GM12878 (cell line): ENCODE data around the gene KCNJ12. TPM values are rescaled to one million over a fixed set of nuclear protein-coding genes. Genes with fewer than 3 reads are reported as not detected.

ENCODE experiments used
- ATAC-seq: fragments of 200-7000 bp; cut with Tn5 transposase; 3 replicates; pipeline ENCODE4 v1.9.1; 2020; ENCODE audit warnings: mild to moderate bottlenecking, moderate library complexity
- BruUV-seq: library from RNA; stranded (reverse); fragments of 400-500 nt; replicated peaks from 2 replicates; lab custom pipeline; 2021; lab: Mats Ljungman, UMichigan
- CTCF ChIA-PET: fragments of 300-600 bp; sonication (Branson Sonifier 250); formaldehyde crosslinking; extraction: SDS; loops from one replicate; lab custom pipeline; 2021; ENCODE audit warnings: inconsistent platforms; lab: Yijun Ruan, JAX
- POLR2A ChIA-PET: fragments of 350-600 bp; formaldehyde crosslinking; extraction: SDS; loops from one replicate; lab custom pipeline; 2021; ENCODE audit warnings: inconsistent platforms; lab: Charles Lee
- RAD21 ChIA-PET: fragments of 300-600 bp; sonication (Branson Sonifier 250); formaldehyde crosslinking; loops from one replicate; lab custom pipeline; 2023; ENCODE audit warnings: antibody characterized with exemption; ENCODE audit not compliant: unreplicated experiment; lab: Charles Lee
- SMC1A ChIA-PET: fragments of 300-600 bp; sonication (Branson Sonifier 250); formaldehyde crosslinking; loops from one replicate; lab custom pipeline; 2023; ENCODE audit not compliant: unreplicated experiment, uncharacterized antibody; lab: Charles Lee
- DNase-seq: peaks from one replicate; pipeline ENCODE4 v3.0.0-alpha.2; 2011; ENCODE audit warnings: low read depth, low spot score
- FAIRE-seq: peaks from 3 replicates; lab custom pipeline; 2011; peaks lifted over from hg19 to GRCh38; lab: Jason Lieb, UNC
- H2AFZ ChIP-seq: 2 replicates; pipeline ENCODE4 v1.6.0; 2011; ENCODE audit warnings: low read depth, low read length, control low read depth; ENCODE audit not compliant: control insufficient read depth
- H3K27ac ChIP-seq: 2 replicates; pipeline ENCODE4 v1.5.1; 2011; ENCODE audit warnings: control low read depth; ENCODE audit not compliant: control insufficient read depth, insufficient read depth
- H3K27me3 ChIP-seq, 2 experiments: replicated peaks in 1 of 2; 2 replicates each; pipeline versions ENCODE4 v1.6.0 to v1.6.1; 2011; ENCODE audit warnings: low read length in 1 of 2; ENCODE audit not compliant: control insufficient read depth in 2 of 2, insufficient read depth in 2 of 2
- H3K36me3 ChIP-seq, 2 experiments: 2 replicates each; pipeline ENCODE4 v1.5.1; 2011; ENCODE audit warnings: low read length in 1 of 2; ENCODE audit not compliant: control insufficient read depth in 2 of 2, insufficient read depth in 2 of 2
- H3K4me1 ChIP-seq: 2 replicates; pipeline ENCODE4 v1.6.1; 2011; ENCODE audit warnings: mild to moderate bottlenecking, low read length, moderate library complexity, mixed read lengths; ENCODE audit not compliant: control insufficient read depth, insufficient read depth
- H3K4me2 ChIP-seq: 2 replicates; pipeline ENCODE4 v1.6.0; 2011; ENCODE audit warnings: control low read depth; ENCODE audit not compliant: control insufficient read depth, insufficient read depth
- H3K4me3 ChIP-seq: fragments of 200-600 bp; sonication (generic); 2 replicates; pipeline ENCODE4 v1.5.1; 2016
- H3K79me2 ChIP-seq: 2 replicates; pipeline ENCODE4 v1.6.0; 2011; ENCODE audit warnings: low read length; ENCODE audit not compliant: control insufficient read depth, insufficient read depth
- H3K9ac ChIP-seq: 2 replicates; pipeline ENCODE4 v1.8.0; 2011; ENCODE audit warnings: low read length, control low read depth, mixed read lengths; ENCODE audit not compliant: control insufficient read depth, insufficient read depth
- H3K9me3 ChIP-seq: replicated peaks from 3 replicates; pipeline ENCODE4 v1.5.1; 2011; ENCODE audit warnings: mild to moderate bottlenecking, low read length; ENCODE audit not compliant: control insufficient read depth, insufficient read depth
- H4K20me1 ChIP-seq: 2 replicates; pipeline ENCODE4 v1.6.0; 2011; ENCODE audit not compliant: control insufficient read depth, insufficient read depth
- ATF3 ChIP-seq: IDR thresholded peaks from 2 replicates; pipeline ENCODE4 v1.6.1; 2011; ENCODE audit warnings: low read depth, mild to moderate bottlenecking, low read length, moderate library complexity, borderline replicate concordance; ENCODE audit errors: extremely low read depth
- BRCA1 ChIP-seq: IDR thresholded peaks from 2 replicates; pipeline ENCODE4 v1.6.1; 2011; ENCODE audit warnings: low read depth, low read length, improper control_type of control experiment
- CHD1 ChIP-seq: IDR thresholded peaks from 2 replicates; pipeline ENCODE4 v1.6.1; 2012; ENCODE audit warnings: low read depth, low read length, improper control_type of control experiment
- CREB1 ChIP-seq: IDR thresholded peaks from 2 replicates; pipeline ENCODE4 v1.6.1; 2012; ENCODE audit warnings: low read depth, mild to moderate bottlenecking, inconsistent platforms
- ESRRA ChIP-seq: IDR thresholded peaks from 2 replicates; pipeline ENCODE4 v1.6.1; 2012; ENCODE audit warnings: mild to moderate bottlenecking, low read length, improper control_type of control experiment
- JUNB ChIP-seq: IDR thresholded peaks from 2 replicates; pipeline ENCODE4 v1.6.1; 2016; ENCODE audit warnings: antibody characterized with exemption, mild to moderate bottlenecking
- POU2F2 ChIP-seq: IDR thresholded peaks from 3 replicates; pipeline ENCODE4 v1.6.1; 2011; ENCODE audit warnings: low read depth, mild to moderate bottlenecking, low read length, borderline replicate concordance
- SMAD1 ChIP-seq: fragments of 450-650 bp; IDR thresholded peaks from 2 replicates; pipeline ENCODE4 v1.6.1; 2018; ENCODE audit warnings: mild to moderate bottlenecking, low read depth; ENCODE audit not compliant: partially characterized antibody
- SP1 ChIP-seq: IDR thresholded peaks from one replicate; pipeline ENCODE4 v1.6.1; 2011; ENCODE audit warnings: low read depth, low read length
- STAT3 ChIP-seq: IDR thresholded peaks from 2 replicates; pipeline ENCODE4 v1.6.1; 2011; ENCODE audit warnings: low read depth, low read length, improper control_type of control experiment
- WRNIP1 ChIP-seq: IDR thresholded peaks from 2 replicates; pipeline ENCODE4 v1.6.1; 2011; ENCODE audit warnings: low read depth, low read length, improper control_type of control experiment, borderline replicate concordance
- ZBTB4 ChIP-seq: fragments of 450-650 bp; formaldehyde crosslinking; IDR thresholded peaks from 2 replicates; pipeline ENCODE4 v1.4.0; 2022; ENCODE audit warnings: mild to moderate bottlenecking, moderate library complexity
- ZNF274 ChIP-seq: IDR thresholded peaks from one replicate; pipeline ENCODE4 v1.8.0; 2011; ENCODE audit not compliant: insufficient read length, insufficient read depth
- WGBS: methylation state at CpG from one replicate; pipeline ENCODE4 v1.1.6; 2016; ENCODE audit warnings: low lambda C conversion rate; ENCODE audit not compliant: insufficient replicate concordance, insufficient coverage; ENCODE audit errors: missing lambda C conversion rate; 5-methylcytosine and 5-hydroxymethylcytosine counted together
- in situ Hi-C: fragments of 300-500 bp; cut with MboI; formaldehyde crosslinking; loops from 9 replicates; pipeline ENCODE4 v1.14.3; 2018; ENCODE audit warnings: mixed read lengths
- intact Hi-C: fragments of 100-400 bp; cut with micrococcal nuclease; formaldehyde crosslinking; loops from one replicate; pipeline ENCODE4 v1.14.2; 2022; ENCODE audit not compliant: unreplicated experiment
- polyA plus RNA-seq, 11 experiments: library from polyadenylated mRNA; depleted of rRNA in 4 of 11; unstranded in 6 of 11; stranded (reverse) in 5 of 11; fragments of >200 nt; fragmentation: Nextera tagmentation in 4 of 11; fragmentation: Illumina TruSeq in 1 of 11; extraction: Ambion mirVana in 4 of 11; extraction: Trizol in 1 of 11; gene quantifications; 1 replicate in 1 of 11; 2 replicates in 10 of 11; pipeline versions ENCODE4 v1.2.1 to v1.2.3, GENCODE V29; 2011 to 2016; ENCODE audit warnings: inconsistent platforms in 2 of 11, missing spikeins in 2 of 11, low read depth in 1 of 11
- total RNA-seq, 4 experiments: library from RNA; depleted of rRNA in 3 of 4; stranded (reverse); fragments of >200 nt in 3 of 4; fragmentation: Illumina TruSeq in 1 of 4; extraction: Trizol in 1 of 4; gene quantifications; 2 replicates each; pipeline versions ENCODE4 v1.2.1 to v1.2.3, GENCODE V29; 2013 to 2021
- TF ChIP-seq, protein P1 (sequence below): fragments of 450-650 bp; conservative IDR thresholded peaks from 2 replicates; pipeline ENCODE4 v1.6.1; 2017; ENCODE audit warnings: mild to moderate bottlenecking, moderate library complexity
- TF ChIP-seq, protein P2 (sequence below): fragments of 450-650 bp; IDR thresholded peaks from 2 replicates; pipeline ENCODE4 v1.6.1; 2014; ENCODE audit warnings: mild to moderate bottlenecking
- TF ChIP-seq, protein P3 (sequence below): fragments of 450-650 bp; IDR thresholded peaks from 2 replicates; pipeline ENCODE4 v1.6.1; 2017; ENCODE audit warnings: antibody characterized with exemption, mild to moderate bottlenecking, moderate library complexity

KCNJ12 gene
- total and polyA plus RNA-seq, 10 of the 15 experiments (the other 5 are each of a cell fraction or from before 2014, with no cell fraction given): 0.04 to 0.21 (median 0.09) TPM; not detected in 3

DNA sequence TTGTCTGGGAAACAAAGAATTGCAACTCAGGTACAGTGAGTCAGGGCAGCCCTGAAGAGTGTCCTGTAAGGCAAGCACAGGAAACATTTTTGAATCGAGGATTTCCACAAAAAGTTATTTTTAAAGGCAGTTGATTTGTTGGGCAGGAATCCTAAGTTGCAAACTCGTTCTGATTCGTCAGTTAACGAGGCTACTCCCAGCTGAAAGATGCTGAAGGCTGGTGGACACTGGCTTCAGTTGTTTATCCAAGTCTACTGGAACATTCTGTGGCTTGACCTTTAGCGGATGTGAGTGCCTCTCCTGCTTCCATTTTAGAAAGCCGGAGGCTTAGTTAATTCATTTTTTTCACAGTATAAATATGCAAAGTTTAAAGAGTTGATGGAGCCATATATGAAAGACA, 84.2 kb downstream of the KCNJ12 start:
- in situ Hi-C loops: no loop called here
- ATAC-seq (no peak), DNase-seq (no peak), FAIRE-seq (no peak)
- Histone ChIP-seq H3K4me1 (no peaks in the 10 kb centered on the region), H3K27me3 (peaks cover 0 to 2% of the 10 kb centered on the region in 2 experiments; a peak in 2 of 4 replicates), H3K9ac (no peak overlapping the region), H3K79me2 (no peaks in the 10 kb centered on the region), H3K27ac (no peak overlapping the region), H3K36me3 (no peaks in the 10 kb centered on the region), H3K4me2 (no peak overlapping the region), H2AFZ (no peak overlapping the region), H3K4me3 (no peak overlapping the region), H3K9me3 (no peaks in the 10 kb centered on the region), H4K20me1 (no peaks in the 10 kb centered on the region)
- CTCF ChIA-PET: interaction anchor here (2.8 kb wide), 1 partner anchor 52 kb away, joined by 12 read pairs; no protein-coding TSS in a partner anchor
- RAD21 ChIA-PET: no interaction called here
- POLR2A ChIA-PET: no interaction called here
- 17% methylated on average over 6 of the region's 6 CpGs for WGBS
- no TSS peak for BruUV-seq
- SMC1A ChIA-PET: no interaction called here
- intact Hi-C loops: no loop called here
- TF ChIP-seq WRNIP1 (no peak), JUNB (no peak), POU2F2 (no peak), ESRRA (no peak), BRCA1 (no peak), SP1 (no peak), ZBTB4 (no peak), SMAD1 (no peak), CREB1 (no peak), STAT3 (no peak), ZNF274 (no peak), CHD1 (no peak), ATF3 (no peak)
- TF ChIP-seq, protein P1, sequence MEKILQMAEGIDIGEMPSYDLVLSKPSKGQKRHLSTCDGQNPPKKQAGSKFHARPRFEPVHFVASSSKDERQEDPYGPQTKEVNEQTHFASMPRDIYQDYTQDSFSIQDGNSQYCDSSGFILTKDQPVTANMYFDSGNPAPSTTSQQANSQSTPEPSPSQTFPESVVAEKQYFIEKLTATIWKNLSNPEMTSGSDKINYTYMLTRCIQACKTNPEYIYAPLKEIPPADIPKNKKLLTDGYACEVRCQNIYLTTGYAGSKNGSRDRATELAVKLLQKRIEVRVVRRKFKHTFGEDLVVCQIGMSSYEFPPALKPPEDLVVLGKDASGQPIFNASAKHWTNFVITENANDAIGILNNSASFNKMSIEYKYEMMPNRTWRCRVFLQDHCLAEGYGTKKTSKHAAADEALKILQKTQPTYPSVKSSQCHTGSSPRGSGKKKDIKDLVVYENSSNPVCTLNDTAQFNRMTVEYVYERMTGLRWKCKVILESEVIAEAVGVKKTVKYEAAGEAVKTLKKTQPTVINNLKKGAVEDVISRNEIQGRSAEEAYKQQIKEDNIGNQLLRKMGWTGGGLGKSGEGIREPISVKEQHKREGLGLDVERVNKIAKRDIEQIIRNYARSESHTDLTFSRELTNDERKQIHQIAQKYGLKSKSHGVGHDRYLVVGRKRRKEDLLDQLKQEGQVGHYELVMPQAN: no peak
- TF ChIP-seq, protein P2, sequence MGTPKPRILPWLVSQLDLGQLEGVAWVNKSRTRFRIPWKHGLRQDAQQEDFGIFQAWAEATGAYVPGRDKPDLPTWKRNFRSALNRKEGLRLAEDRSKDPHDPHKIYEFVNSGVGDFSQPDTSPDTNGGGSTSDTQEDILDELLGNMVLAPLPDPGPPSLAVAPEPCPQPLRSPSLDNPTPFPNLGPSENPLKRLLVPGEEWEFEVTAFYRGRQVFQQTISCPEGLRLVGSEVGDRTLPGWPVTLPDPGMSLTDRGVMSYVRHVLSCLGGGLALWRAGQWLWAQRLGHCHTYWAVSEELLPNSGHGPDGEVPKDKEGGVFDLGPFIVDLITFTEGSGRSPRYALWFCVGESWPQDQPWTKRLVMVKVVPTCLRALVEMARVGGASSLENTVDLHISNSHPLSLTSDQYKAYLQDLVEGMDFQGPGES: no peak
- TF ChIP-seq, protein P3, sequence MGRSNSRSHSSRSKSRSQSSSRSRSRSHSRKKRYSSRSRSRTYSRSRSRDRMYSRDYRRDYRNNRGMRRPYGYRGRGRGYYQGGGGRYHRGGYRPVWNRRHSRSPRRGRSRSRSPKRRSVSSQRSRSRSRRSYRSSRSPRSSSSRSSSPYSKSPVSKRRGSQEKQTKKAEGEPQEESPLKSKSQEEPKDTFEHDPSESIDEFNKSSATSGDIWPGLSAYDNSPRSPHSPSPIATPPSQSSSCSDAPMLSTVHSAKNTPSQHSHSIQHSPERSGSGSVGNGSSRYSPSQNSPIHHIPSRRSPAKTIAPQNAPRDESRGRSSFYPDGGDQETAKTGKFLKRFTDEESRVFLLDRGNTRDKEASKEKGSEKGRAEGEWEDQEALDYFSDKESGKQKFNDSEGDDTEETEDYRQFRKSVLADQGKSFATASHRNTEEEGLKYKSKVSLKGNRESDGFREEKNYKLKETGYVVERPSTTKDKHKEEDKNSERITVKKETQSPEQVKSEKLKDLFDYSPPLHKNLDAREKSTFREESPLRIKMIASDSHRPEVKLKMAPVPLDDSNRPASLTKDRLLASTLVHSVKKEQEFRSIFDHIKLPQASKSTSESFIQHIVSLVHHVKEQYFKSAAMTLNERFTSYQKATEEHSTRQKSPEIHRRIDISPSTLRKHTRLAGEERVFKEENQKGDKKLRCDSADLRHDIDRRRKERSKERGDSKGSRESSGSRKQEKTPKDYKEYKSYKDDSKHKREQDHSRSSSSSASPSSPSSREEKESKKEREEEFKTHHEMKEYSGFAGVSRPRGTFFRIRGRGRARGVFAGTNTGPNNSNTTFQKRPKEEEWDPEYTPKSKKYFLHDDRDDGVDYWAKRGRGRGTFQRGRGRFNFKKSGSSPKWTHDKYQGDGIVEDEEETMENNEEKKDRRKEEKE: no peak
